ENCODE data around the gene COL4A5. TPM values are rescaled to one million over a fixed set of nuclear protein-coding genes. Genes with fewer than 3 reads are reported as not detected.

Gene COL4A5
- total RNA-seq, 1 donor, result 47.1 TPM

DNA sequence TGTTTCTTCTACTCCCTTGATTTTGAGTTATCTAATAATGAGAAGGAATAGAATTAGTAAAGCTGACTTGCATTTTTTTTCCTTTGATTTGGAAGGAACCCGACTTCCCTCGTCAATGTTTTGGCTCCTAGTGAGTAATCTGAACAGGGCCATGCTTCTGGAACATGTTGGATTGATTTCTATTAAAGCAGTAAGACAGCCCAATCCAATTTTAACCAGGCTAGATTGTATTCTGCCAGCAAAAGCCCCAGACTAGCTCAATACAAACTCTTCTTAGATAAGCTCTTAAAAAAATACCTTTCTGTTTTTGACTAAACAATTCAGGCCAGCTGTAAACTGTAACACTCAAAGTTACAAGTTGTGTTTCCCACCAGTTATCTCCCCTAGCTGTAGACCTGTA lies 170.5 kb downstream of the COL4A5 start:
- DNase-seq (ENCODE audit: low read depth), result no peak
- no peak for TF ChIP-seq CTCF (IDR thresholded peaks at IDR 0.05; ENCODE audit: insufficient read depth, low read depth, low read length)
- H3K4me3 ChIP-seq (ENCODE audit: low read depth, low read length), result no peak overlapping the region

DNA sequence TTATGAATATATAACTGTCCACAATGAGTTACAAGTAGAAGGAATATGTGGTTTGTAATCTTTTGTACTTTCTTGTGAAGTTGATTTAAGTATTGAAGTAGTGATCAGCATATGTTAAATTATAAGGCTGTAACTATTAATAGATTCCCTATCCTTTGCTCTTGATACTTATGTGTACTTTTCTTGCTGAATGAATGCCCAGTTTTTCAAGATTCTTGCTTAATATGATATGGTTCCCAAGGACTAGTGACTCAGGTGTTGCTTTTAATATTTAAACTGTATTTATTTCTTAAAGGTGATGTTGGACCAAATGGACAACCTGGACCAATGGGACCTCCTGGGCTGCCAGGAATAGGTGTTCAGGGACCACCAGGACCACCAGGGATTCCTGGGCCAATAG lies 175.0 kb downstream of the COL4A5 start:
- H3K4me3 ChIP-seq (ENCODE audit: low read depth, low read length), result no peak overlapping the region
- no peak for DNase-seq (ENCODE audit: low read depth)
- TF ChIP-seq CTCF (IDR thresholded peaks at IDR 0.05; ENCODE audit: insufficient read depth, low read depth, low read length), result no peak

DNA sequence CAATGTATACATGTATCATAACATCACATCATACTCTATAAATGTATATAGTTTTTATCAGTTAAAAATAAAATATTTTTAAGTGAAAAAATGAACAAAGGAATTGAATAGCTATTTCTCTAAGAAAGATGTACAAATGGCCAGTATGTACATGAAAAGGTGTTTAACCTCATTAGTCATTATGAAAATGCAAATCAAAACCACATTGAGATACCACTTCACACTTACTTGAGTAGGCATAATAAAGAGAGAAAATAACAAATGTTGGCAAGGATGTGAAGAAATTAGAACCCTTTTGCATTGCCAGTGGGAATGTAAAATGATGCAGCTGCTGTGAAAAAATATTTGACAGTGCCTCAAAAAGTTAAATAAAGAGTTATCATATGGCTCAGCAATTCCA lies 201.2 kb downstream of the COL4A5 start:
- DNase-seq (ENCODE audit: low read depth), result no peak
- H3K4me3 ChIP-seq (ENCODE audit: low read depth, low read length), result no peak overlapping the region
- no peak for TF ChIP-seq CTCF (IDR thresholded peaks at IDR 0.05; ENCODE audit: insufficient read depth, low read depth, low read length)

GRCh38 chrX:108641589-108642272 lies 202.1 kb downstream of the COL4A5 start:
- no peak for TF ChIP-seq CTCF (IDR thresholded peaks at IDR 0.05; ENCODE audit: insufficient read depth, low read depth, low read length)
- no peak for DNase-seq (ENCODE audit: low read depth)
- H3K4me3 ChIP-seq (ENCODE audit: low read depth, low read length), result no peak overlapping the region

GRCh38 chrX:108642273-108642628 lies 202.6 kb downstream of the COL4A5 start:
- no peak for TF ChIP-seq CTCF (IDR thresholded peaks at IDR 0.05; ENCODE audit: insufficient read depth, low read depth, low read length)
- H3K4me3 ChIP-seq (ENCODE audit: low read depth, low read length), result no peak overlapping the region
- DNase-seq (ENCODE audit: low read depth), result no peak

- no peak for DNase-seq (ENCODE audit: low read depth)
- TF ChIP-seq CTCF (IDR thresholded peaks at IDR 0.05; ENCODE audit: insufficient read depth, low read depth, low read length), result no peak
- no peak overlapping the region for H3K4me3 ChIP-seq (ENCODE audit: low read depth, low read length)
Measured at GRCh38 chrX:108664701-108665100, 225.1 kb downstream of the COL4A5 start.

DNA sequence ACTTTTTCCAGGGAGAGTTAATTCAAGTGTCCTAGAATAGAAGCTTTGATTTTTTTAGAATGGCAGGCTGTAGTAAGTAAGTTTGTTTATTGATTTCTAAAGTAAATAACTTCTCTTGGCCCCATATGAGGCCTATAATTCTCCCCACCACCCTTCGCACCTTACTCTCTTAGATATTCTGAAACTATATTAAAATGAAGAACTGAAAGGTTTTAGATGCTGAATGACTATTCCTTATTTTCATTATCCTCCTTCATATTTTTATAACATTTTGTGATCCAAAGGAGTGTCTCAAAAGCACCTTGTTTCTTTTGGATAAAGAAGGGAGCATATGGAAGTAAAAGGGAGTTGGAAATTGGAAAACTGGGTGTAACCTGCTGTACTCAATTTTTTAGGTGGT lies 226.5 kb downstream of the COL4A5 start:
- no peak for DNase-seq (ENCODE audit: low read depth)
- TF ChIP-seq CTCF (IDR thresholded peaks at IDR 0.05; ENCODE audit: insufficient read depth, low read depth, low read length), result no peak
- no peak overlapping the region for H3K4me3 ChIP-seq (ENCODE audit: low read depth, low read length)

Data from fibroblast of villous mesenchyme (primary cell).